ENCODE results near the gene PC.
A peak's percentile ranks its signal among the peaks of the same experiment; 100 is the strongest.

The PC gene

DNA sequence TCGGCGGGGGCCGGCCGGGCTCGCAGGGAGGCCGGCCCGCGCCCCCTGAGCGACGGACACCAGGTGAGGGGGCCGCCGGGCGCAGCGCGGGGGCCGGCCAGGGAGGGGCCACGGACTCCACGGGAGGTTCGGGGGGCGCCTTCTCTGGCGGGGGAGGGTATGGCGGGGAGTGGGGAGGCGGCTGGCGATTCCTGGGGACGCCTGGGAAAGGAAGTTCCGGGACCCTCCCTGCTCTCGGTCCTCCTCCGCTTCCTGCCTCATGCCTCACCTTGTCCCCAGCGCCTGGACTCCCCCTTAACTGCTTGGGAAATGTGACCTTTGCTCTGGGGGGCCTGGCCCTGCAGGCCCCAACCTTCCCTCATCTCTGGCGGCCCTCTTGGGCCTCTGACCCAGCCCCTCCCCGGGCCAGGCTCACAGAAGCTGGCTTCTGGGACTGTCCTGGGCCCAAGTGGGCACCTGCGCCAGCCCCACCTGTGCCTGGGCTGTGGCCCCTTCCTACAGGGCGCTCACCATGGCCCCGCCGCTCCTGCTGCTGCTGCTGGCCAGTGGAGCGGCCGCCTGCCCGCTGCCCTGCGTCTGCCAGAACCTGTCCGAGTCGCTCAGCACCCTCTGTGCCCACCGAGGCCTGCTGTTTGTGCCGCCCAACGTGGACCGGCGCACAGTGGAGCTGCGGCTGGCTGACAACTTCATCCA is 100.8 kb downstream of the PC start:
- Histone ChIP-seq H3K36me3 (ENCODE audit: control insufficient read depth, insufficient read depth, low read length) (no peaks in the 10 kb centered on the region), H3K4me1 (no peaks in the 10 kb centered on the region), H3K27ac (no peak overlapping the region), H3K4me3 (ENCODE audit: low read depth, low read length) (no peak overlapping the region), H2AFZ (no peak overlapping the region), H3K9me3 (ENCODE audit: control insufficient read depth, low read length) (no peaks in the 10 kb centered on the region), H3K4me2 (ENCODE audit: low read length) (no peak overlapping the region), H3K9ac (no peak overlapping the region), H3K79me2 (no peaks in the 10 kb centered on the region), H3K27me3 (ENCODE audit: control insufficient read depth, insufficient read depth, low read length) (no peaks in the 10 kb centered on the region)
- TF ChIP-seq, protein P1, sequence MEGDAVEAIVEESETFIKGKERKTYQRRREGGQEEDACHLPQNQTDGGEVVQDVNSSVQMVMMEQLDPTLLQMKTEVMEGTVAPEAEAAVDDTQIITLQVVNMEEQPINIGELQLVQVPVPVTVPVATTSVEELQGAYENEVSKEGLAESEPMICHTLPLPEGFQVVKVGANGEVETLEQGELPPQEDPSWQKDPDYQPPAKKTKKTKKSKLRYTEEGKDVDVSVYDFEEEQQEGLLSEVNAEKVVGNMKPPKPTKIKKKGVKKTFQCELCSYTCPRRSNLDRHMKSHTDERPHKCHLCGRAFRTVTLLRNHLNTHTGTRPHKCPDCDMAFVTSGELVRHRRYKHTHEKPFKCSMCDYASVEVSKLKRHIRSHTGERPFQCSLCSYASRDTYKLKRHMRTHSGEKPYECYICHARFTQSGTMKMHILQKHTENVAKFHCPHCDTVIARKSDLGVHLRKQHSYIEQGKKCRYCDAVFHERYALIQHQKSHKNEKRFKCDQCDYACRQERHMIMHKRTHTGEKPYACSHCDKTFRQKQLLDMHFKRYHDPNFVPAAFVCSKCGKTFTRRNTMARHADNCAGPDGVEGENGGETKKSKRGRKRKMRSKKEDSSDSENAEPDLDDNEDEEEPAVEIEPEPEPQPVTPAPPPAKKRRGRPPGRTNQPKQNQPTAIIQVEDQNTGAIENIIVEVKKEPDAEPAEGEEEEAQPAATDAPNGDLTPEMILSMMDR (IDR thresholded peaks at IDR 0.05) = no peak

DNA sequence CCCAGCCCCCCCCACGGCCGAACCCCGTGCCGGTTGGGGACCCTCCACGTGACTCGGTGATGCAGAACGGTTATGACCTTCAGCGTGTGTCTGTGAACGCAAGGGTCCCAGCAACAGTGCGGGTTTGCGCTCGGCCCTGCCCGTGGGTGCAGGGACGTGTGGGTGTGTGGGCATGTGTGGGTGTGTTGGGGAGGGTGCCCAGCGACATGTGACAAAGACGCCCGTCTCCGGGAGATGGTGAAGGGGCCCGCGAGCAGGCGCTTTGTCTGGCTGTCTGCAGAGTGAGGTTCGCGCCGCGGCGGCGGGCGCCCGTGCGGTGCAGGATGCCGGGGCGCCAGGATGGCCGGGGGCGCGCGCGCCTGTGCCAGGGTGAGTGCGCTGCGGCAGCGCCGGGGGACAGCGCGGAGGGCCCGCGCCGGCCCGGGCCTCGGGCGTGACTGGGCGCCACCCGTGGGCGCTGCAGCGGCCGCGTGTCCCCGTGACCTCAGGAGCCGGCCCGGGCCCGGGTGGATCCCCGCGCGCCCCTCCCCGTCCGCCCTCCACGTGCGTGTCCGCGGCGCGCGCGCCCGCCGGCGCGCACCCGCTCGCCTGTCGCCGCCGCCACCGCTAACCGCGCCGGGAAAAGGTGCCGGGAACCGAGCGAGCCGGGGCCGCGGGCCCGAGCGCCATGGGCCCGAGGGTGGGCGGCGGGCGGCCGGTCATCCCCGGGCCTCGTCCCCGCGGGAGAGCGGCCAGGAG is 101.5 kb downstream of the PC start, which contains the start of gene LRFN4:
TSS of gene LRFN4 (plus strand) at position 569 of the 738 bp plus-strand sequence. CDS start 681 bp downstream, outside the sequence.
- TF ChIP-seq, protein P1 (IDR thresholded peaks at IDR 0.05) = no peak
- no peaks in the 10 kb centered on the region for H3K9me3 ChIP-seq (ENCODE audit: control insufficient read depth, low read length)
- H3K27me3 ChIP-seq (ENCODE audit: control insufficient read depth, insufficient read depth, low read length) = no peaks in the 10 kb centered on the region
- H3K27ac ChIP-seq = peak within 1 kb of the TSS; percentile 54
- H3K36me3 ChIP-seq (ENCODE audit: control insufficient read depth, insufficient read depth, low read length) = no peaks in the 10 kb centered on the region
- peak within 1 kb of the TSS; percentile 65 for H2AFZ ChIP-seq
- H3K4me1 ChIP-seq = no peaks in the 10 kb centered on the region
- H3K4me2 ChIP-seq (ENCODE audit: low read length) = peak within 1 kb of the TSS; percentile 60
- peak within 1 kb of the TSS; percentile 55 for H3K4me3 ChIP-seq (ENCODE audit: low read depth, low read length)
- H3K79me2 ChIP-seq = no peaks in the 10 kb centered on the region
- no peak within 1 kb of the TSS for H3K9ac ChIP-seq

DNA sequence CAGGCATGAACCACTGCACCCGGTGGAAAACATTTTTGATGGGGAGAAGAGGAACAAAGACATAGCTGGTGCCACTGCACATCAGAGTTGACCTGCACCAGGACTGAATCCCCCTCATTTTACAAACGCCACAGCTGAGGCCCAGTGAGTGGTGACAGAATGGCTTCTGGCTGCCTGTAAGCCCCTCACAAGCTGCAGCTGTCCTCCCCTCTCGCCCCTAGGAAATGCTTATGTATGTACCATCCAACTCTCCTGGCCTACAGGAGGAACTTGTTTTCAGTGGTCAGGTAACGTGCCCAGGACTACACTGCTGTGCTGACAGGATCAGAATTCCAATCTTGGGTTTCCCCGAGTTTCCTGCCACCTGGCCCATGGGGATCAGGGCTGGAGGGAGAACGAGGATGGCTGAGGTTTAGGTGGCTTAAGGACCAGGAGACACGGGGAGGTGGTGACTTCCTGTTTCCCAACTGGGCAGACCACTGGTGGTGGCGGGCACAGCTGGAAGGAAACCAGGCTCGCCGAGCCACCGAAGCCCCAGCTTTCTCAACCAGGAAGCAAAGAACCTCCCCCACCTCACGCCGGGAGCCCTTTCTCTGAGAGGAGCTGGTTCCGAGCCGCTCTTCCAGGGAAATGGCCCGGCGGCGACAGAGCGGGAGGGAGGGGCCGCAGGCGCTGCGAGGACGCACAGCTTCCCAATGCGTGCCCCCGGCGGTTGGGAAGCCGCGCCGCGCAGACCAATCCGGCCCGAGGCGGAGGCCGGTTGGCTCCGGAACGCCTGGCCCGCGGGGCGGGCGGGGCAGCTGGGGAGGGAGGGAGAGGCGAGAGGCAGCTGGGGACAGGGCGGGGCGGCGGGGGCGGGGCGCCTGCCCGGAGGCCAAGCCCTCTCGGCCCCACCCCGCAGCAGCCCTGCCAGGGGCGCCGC is 102.3 kb downstream of the PC start:
- Histone ChIP-seq H3K9me3 (ENCODE audit: control insufficient read depth, low read length) (no peaks in the 10 kb centered on the region), H3K4me3 (ENCODE audit: low read depth, low read length) (peak overlapping the region; percentile 55), H3K27ac (peak overlapping the region; percentile 54), H3K4me1 (no peaks in the 10 kb centered on the region), H3K36me3 (ENCODE audit: control insufficient read depth, insufficient read depth, low read length) (no peaks in the 10 kb centered on the region), H3K9ac (no peak overlapping the region), H2AFZ (peak overlapping the region; percentile 65), H3K4me2 (ENCODE audit: low read length) (peak overlapping the region; percentile 60), H3K79me2 (no peaks in the 10 kb centered on the region), H3K27me3 (ENCODE audit: control insufficient read depth, insufficient read depth, low read length) (no peaks in the 10 kb centered on the region)
- TF ChIP-seq, protein P1 (IDR thresholded peaks at IDR 0.05) = no peak

DNA sequence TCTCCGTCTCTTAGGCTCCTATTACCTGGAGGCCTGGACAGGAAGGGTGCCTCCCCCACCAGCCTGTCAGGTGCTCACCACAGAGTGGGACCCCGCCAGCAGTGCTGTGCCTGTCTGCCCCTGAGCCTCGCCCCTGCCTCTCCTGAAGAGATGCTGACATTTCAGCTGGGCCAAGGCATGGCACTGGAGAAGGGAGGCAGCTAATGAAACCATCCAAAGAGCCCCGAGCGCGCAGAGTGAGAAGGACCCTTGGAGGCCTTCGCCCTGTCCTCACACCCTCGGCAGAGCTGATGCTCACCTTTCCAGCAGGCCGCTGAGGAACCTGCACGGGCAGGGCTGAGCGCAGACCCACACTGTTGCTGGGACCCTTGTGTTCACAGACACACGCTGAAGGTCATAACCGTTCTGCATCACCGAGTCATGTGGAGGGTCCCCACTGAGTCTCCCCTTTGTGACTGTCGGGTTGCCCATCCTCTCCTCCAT is 103.4 kb downstream of the PC start:
- H3K9me3 ChIP-seq (ENCODE audit: control insufficient read depth, low read length) = no peaks in the 10 kb centered on the region
- H3K4me2 ChIP-seq (ENCODE audit: low read length) = no peak overlapping the region
- H3K27me3 ChIP-seq (ENCODE audit: control insufficient read depth, insufficient read depth, low read length) = no peaks in the 10 kb centered on the region
- H3K4me3 ChIP-seq (ENCODE audit: low read depth, low read length) = no peak overlapping the region
- no peak overlapping the region for H3K9ac ChIP-seq
- no peaks in the 10 kb centered on the region for H3K79me2 ChIP-seq
- no peak overlapping the region for H3K27ac ChIP-seq
- no peaks in the 10 kb centered on the region for H3K36me3 ChIP-seq (ENCODE audit: control insufficient read depth, insufficient read depth, low read length)
- no peaks in the 10 kb centered on the region for H3K4me1 ChIP-seq
- TF ChIP-seq, protein P1 (IDR thresholded peaks at IDR 0.05) = no peak
- no peak overlapping the region for H2AFZ ChIP-seq

Data from parathyroid adenoma (tissue), 2 donors.